ENCODE results near the gene ANTXRL. TPM values are rescaled to one million over a fixed set of nuclear protein-coding genes. Genes with fewer than 3 reads are reported as not detected.
"Not testable (repeated sequence)": the region's sequence is repeated elsewhere in the genome, so short reads cannot be mapped to it uniquely, and the experiment has no call there.

ANTXRL gene
- total RNA-seq, 1 donor from 2014 or later: not detected

DNA sequence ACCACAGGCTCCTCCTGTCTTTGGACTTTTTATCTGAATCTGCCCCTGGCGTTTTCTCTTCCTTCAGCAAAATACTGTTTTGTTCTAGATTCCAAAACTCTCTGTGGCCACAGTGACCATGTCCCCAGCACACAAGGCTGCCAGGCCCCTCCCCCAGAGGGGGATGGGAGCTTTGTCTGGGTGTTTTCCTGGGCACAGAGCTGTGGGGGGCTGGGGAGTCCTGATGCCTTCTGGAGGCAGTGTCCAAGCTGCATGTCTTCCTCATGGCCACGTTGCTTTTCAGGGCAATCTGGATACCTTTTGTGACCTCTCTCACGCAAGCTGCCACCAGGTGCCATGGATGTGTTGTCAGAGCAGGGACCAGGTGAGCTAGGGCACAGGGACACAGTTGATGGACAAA is 26.2 kb downstream of the ANTXRL start:
- no peak for DNase-seq (ENCODE audit: extremely low spot score in 2 of 2)
- Histone ChIP-seq H3K27ac (no peak overlapping the region), H3K9me3 (no peaks in the 10 kb centered on the region), H3K4me1 (no peaks in the 10 kb centered on the region), H3K36me3 (no peaks in the 10 kb centered on the region), H3K27me3 (no peaks in the 10 kb centered on the region), H3K4me3 (no peak overlapping the region)
- intact Hi-C loops (cut with DNase I): no loop called here
- TF ChIP-seq, protein P1, sequence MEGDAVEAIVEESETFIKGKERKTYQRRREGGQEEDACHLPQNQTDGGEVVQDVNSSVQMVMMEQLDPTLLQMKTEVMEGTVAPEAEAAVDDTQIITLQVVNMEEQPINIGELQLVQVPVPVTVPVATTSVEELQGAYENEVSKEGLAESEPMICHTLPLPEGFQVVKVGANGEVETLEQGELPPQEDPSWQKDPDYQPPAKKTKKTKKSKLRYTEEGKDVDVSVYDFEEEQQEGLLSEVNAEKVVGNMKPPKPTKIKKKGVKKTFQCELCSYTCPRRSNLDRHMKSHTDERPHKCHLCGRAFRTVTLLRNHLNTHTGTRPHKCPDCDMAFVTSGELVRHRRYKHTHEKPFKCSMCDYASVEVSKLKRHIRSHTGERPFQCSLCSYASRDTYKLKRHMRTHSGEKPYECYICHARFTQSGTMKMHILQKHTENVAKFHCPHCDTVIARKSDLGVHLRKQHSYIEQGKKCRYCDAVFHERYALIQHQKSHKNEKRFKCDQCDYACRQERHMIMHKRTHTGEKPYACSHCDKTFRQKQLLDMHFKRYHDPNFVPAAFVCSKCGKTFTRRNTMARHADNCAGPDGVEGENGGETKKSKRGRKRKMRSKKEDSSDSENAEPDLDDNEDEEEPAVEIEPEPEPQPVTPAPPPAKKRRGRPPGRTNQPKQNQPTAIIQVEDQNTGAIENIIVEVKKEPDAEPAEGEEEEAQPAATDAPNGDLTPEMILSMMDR (IDR thresholded peaks at IDR 0.05): no peak
- no peak for TF ChIP-seq POLR2AphosphoS5 (IDR thresholded peaks at IDR 0.05; ENCODE audit: insufficient read depth in 1 of 2, low read depth in 1 of 2)
- TF ChIP-seq POLR2A (IDR thresholded peaks at IDR 0.05): no peak

DNA sequence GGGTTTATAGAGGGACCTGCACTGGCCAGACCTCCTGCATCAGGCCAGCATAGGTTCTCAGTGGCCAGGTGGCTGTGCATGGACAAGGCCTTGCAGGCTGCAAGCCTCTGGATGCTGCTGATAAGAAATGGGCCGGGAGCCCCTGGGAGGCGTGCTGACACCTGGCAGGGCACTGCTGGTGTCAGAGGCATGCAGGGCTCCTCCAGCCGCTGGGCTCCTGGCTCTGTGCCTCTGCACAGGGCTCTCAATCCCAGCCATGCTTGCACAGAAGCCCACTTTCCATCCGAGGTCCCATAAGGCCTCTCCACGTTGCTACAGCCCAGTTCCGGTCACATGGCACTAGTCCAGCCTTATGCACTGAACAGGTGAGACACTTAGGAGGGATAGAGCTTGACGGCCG is 27.3 kb downstream of the ANTXRL start:
- H3K36me3 ChIP-seq: no peaks in the 10 kb centered on the region
- no peaks in the 10 kb centered on the region for H3K9me3 ChIP-seq
- no peak overlapping the region for H3K4me3 ChIP-seq
- no peak for DNase-seq (ENCODE audit: extremely low spot score in 2 of 2)
- no peak for TF ChIP-seq POLR2AphosphoS5 (IDR thresholded peaks at IDR 0.05; ENCODE audit: insufficient read depth in 1 of 2, low read depth in 1 of 2)
- TF ChIP-seq, protein P1 (IDR thresholded peaks at IDR 0.05): no peak
- no peak for TF ChIP-seq POLR2A (IDR thresholded peaks at IDR 0.05)
- intact Hi-C loops (cut with DNase I): no loop called here
- H3K27me3 ChIP-seq: no peaks in the 10 kb centered on the region
- H3K27ac ChIP-seq: no peak overlapping the region
- H3K4me1 ChIP-seq: no peaks in the 10 kb centered on the region

DNA sequence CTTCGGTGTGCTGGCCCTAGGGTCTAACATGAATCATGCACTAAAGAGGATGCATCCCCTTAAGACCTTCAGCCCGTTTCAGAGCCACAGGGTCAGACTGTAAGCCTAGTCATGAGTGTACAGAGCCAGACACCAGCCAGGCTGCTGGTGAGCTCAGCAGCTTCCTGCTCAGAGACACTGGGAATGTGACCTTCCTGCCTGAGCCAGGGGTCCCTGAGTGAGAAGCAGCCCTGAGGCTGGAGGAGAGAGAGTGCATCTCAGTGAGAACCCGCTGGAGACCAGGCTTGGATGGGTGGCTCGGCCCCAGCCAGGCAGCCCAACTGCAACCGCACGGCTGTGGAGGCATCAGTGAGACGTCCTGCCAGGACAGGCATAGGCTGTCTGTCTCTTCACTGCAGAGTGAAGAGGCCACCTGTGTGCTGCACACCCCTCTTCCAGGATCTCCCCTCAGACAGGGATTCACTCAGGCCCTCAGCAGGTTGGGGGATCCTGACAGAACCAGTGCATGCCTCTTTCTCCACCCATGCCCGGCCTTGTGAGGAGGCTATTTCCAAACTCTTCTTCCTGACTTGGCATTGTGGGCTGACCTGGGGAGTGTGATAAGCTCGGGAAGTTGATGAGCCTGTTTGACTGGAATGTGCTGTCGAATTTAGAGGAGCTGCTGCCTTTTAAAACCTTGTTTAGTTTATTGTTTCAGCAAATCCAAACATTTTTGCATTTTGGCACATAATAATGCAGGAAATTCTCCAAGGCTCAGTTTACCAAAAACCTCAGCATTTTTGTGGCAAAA is 28.5 kb downstream of the ANTXRL start:
- H3K9me3 ChIP-seq; H3K4me3 ChIP-seq; H3K27ac ChIP-seq; intact Hi-C loops (cut with DNase I); H3K4me1 ChIP-seq; H3K36me3 ChIP-seq; H3K27me3 ChIP-seq; DNase-seq (ENCODE audit: extremely low spot score in 2 of 2): not testable (repeated sequence)

DNA sequence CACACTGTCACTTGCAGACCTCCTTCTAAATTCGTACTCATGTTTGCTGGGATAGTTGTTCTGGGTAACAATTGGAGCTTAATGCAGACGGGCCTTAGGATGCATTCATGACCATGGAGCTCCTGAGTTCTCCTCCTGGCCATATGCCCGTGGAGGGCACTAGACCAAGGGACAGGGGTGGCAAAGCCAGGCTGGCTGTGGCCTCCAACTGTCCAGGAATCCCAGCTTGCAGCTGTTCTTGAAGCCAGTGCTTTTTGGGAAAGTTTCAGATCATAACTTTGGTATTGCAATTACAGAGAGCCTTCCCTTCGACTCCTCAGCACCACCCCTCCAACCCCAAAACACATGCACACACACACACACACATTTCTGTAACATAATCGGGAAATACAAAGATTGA is 30.6 kb downstream of the ANTXRL start:
- TF ChIP-seq POLR2A (IDR thresholded peaks at IDR 0.05) (no peak), POLR2AphosphoS5 (IDR thresholded peaks at IDR 0.05; ENCODE audit: insufficient read depth in 1 of 2, low read depth in 1 of 2) (no peak)
- TF ChIP-seq, protein P1 (IDR thresholded peaks at IDR 0.05): no peak
- H3K27me3 ChIP-seq: no peaks in the 10 kb centered on the region
- H3K4me1 ChIP-seq: no peaks in the 10 kb centered on the region
- H3K9me3 ChIP-seq: no peaks in the 10 kb centered on the region
- H3K27ac ChIP-seq: no peak overlapping the region
- no peaks in the 10 kb centered on the region for H3K36me3 ChIP-seq
- H3K4me3 ChIP-seq: no peak overlapping the region
- no peak for DNase-seq (ENCODE audit: extremely low spot score in 2 of 2)
- intact Hi-C loops (cut with DNase I): no loop called here

DNA sequence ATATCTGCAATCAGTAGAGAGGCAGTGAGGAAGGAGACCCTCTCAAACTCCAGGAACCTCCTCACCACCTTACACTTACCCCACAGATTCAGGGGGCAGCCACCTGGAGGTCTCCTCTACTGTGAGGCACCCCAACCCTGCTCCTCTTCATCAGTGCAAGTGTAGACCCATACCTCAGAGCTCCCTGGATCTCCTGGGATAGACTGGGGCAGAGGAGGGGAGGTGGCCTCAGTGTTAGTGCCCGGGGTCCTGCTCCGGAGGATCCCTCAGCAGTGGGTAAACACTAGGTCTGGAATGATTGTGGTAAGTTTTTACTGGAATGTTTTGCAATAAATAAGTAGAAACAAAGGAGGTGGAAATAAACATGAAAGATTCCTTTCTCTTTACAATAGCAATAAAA is 31.1 kb downstream of the ANTXRL start:
- Histone ChIP-seq H3K27me3 (no peaks in the 10 kb centered on the region), H3K4me3 (no peak overlapping the region), H3K36me3 (no peaks in the 10 kb centered on the region), H3K27ac (no peak overlapping the region), H3K4me1 (no peaks in the 10 kb centered on the region), H3K9me3 (no peaks in the 10 kb centered on the region)
- TF ChIP-seq POLR2A (IDR thresholded peaks at IDR 0.05) (no peak), POLR2AphosphoS5 (IDR thresholded peaks at IDR 0.05; ENCODE audit: insufficient read depth in 1 of 2, low read depth in 1 of 2) (no peak)
- TF ChIP-seq, protein P1 (IDR thresholded peaks at IDR 0.05): no peak
- intact Hi-C loops (cut with DNase I): no loop called here
- DNase-seq (ENCODE audit: extremely low spot score in 2 of 2): no peak

Measured in vagina (tissue), 2 donors.